ENCODE results near the gene IRF7.

- TF ChIP-seq CTCF (IDR thresholded peaks at IDR 0.05; ENCODE audit: low read length) (no peak), EZH2phosphoT487 (IDR thresholded peaks at IDR 0.05; ENCODE audit: low read length) (no peak), EZH2 (optimal IDR thresholded peaks at IDR 0.05; ENCODE audit: low read depth, low read length) (no peak)
Observed at GRCh38 chr11:615504-616319, at the start of gene IRF7.
